Endothelial cell of hepatic sinusoid (primary cell): Measurements from ENCODE around the gene CACNA1G.

Experiments used
- in situ Hi-C: cut with HindIII; loops from 2 replicates; pipeline ENCODE4 v1.10.0; 2017; ENCODE audit warnings: low sequenced_read_pairs

Gene CACNA1G

GRCh38 chr17:50627036-50627781 is 66.7 kb downstream of the CACNA1G start:
- in situ Hi-C loops: loop anchor here (5.0 kb wide), 2 partner anchors 35 to 110 kb away; no protein-coding TSS in a partner anchor

- in situ Hi-C loops: loop anchor here (5.0 kb wide), 2 partner anchors 36 to 111 kb away; no protein-coding TSS in a partner anchor
Observed at GRCh38 chr17:50627782-50628601, 67.5 kb downstream of the CACNA1G start.

- in situ Hi-C loops: loop anchor here (5.0 kb wide), 2 partner anchors 38 to 113 kb away; no protein-coding TSS in a partner anchor
Observed at GRCh38 chr17:50629902-50630301, 69.4 kb downstream of the CACNA1G start.

- in situ Hi-C loops: no loop called here
Observed at GRCh38 chr17:50630524-50631194, 70.1 kb downstream of the CACNA1G start.

DNA sequence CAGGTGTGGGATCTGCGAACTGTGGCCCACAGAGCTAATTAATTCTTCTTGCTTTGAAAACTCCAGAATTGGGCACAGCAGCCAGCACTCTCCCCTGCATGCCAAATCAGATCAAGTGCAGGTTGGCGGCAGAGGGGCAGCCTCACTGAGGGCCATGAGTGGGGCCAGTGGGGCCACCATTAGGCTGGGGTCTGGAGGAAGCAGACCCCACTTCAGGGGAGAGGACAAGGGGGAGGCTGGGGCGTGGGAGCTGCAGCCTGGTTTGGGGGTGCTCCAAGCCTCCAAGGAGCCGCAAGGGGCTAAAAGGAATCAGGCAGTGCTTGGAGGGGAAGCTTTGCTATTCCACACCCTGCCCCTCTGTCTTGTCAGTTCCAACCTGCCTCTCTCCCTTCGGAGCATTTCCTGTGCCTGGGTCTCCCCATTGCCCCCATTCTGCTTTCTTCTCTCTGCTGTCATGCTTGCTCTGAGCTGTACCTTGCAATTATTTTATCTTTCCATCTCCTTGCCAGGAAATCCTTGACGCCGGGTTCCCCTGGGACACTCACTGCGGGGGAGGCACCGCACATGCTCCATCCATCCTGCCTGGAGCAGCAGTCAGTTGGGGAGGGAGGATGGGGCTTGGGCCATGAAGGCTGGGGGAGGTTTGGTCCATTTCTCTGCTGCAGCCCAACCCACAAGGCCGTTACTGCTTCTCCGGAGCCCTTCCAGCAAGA is 70.8 kb downstream of the CACNA1G start:
- in situ Hi-C loops: no loop called here

GRCh38 chr17:50631908-50632571 is 71.5 kb downstream of the CACNA1G start:
- in situ Hi-C loops: no loop called here

GRCh38 chr17:50632637-50633036 is 72.1 kb downstream of the CACNA1G start:
- in situ Hi-C loops: no loop called here

DNA sequence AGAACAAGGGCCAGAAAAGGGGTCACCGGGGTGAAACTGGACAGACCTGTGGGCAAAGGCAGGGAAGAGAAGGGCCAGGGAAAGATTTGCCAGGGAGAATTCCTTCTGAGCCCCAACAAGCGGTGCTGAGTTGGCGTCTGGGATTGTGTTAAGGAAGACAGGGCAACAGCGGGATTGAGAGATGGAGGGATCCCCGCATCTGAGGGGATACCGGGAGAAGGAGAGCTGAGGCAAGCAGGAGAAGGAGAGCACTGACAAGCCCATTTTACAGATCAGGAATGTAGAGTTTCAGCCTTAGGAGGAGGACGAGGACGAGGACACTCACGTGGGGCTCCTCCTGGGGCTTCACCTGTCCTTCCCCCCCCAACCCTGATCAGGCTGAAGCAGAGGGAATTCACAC is 73.2 kb downstream of the CACNA1G start:
- in situ Hi-C loops: no loop called here

- in situ Hi-C loops: no loop called here
Observed at GRCh38 chr17:50634224-50634914, 73.9 kb downstream of the CACNA1G start, which contains the start of gene ABCC3. TSS of gene ABCC3 (plus strand) at chr17:50634881. CDS start at chr17:50634937, 56 bp downstream.

- in situ Hi-C loops: loop anchor here (5.0 kb wide), 2 partner anchors 67 to 73 kb away; partner anchors contain the start of gene CACNA1G
Observed at GRCh38 chr17:50634915-50635731, 74.6 kb downstream of the CACNA1G start.

GRCh38 chr17:50635732-50635981 is 75.1 kb downstream of the CACNA1G start:
- in situ Hi-C loops: loop anchor here (5.0 kb wide), 2 partner anchors 67 to 73 kb away; partner anchors contain the start of gene CACNA1G

- in situ Hi-C loops: loop anchor here (5.0 kb wide), 2 partner anchors 66 to 74 kb away; partner anchors contain the start of gene CACNA1G
Observed at GRCh38 chr17:50635982-50636803, 75.7 kb downstream of the CACNA1G start.

DNA sequence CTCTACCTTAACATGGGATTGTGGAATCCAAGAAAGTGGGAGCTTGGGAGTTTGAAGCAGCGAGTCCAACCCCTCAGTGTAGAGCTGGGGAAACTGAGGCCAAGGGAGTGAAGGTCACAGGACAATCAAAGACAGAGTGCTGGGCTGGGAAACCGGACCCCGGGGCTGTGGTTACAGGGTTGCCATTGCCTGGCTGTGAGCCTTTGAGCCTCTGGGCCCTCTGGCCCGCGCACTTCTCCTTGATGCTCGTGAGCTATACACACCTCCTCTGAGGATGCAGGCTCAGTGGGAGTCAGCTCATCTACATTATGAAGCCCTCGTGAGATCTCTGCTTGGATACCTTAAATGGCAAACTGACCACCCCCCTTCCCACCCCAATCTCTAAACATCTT is 76.3 kb downstream of the CACNA1G start:
- in situ Hi-C loops: loop anchor here (5.0 kb wide), 2 partner anchors 66 to 74 kb away; partner anchors contain the start of gene CACNA1G

- in situ Hi-C loops: loop anchor here (5.0 kb wide), 2 partner anchors 64 to 76 kb away; partner anchors contain the start of gene CACNA1G
Observed at GRCh38 chr17:50637829-50638605, 77.5 kb downstream of the CACNA1G start.

DNA sequence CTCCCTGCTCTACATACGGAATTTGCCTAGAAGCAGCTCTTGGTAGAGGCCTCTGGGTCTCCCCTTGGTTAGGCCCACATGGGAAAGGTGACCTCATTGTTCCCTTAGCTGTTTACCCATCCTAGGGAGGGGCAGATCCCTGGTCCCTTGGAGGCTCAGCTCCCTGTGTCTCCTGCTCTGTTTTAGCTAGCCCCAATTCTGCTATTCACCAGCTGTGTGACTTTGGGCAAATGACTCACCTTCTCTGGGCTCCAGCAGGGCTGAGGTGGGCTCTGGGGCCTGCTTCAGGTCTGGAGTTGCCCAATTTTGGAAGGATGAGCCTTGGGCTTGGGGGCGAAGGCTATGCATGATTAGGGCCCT is 78.1 kb downstream of the CACNA1G start:
- in situ Hi-C loops: loop anchor here (5.0 kb wide), 2 partner anchors 64 to 76 kb away; partner anchors contain the start of gene CACNA1G

- in situ Hi-C loops: loop anchor here (5.0 kb wide), 2 partner anchors 63 to 77 kb away; partner anchors contain the start of gene CACNA1G
Observed at GRCh38 chr17:50638966-50639713, 78.6 kb downstream of the CACNA1G start.
